Upper lobe of left lung (tissue), 4 donors: ENCODE results near the gene SMG9.

ENCODE experiments used
- CTCF ChIP-seq, 6 experiments: fragments of 450-650 bp in 4 of 6; fragments of 200-600 bp in 2 of 6; sonication (generic) in 2 of 6; IDR thresholded peaks; one replicate each; pipeline ENCODE4 v1.5.1; 2016 to 2019; ENCODE audit warnings: antibody characterized with exemption in 6 of 6
- POLR2A ChIP-seq, 4 donors: fragments of 450-650 bp; IDR thresholded peaks; one replicate each; pipeline ENCODE4 v1.5.1; 2016 to 2017; ENCODE audit warnings: antibody characterized with exemption in 4 of 4, mild to moderate bottlenecking in 2 of 4

- TF ChIP-seq CTCF (IDR thresholded peaks at IDR 0.05) (no peak), POLR2A (IDR thresholded peaks at IDR 0.05) (no peak)
Measured at GRCh38 chr19:43781630-43782310, 27.0 kb upstream of the SMG9 start.
